GM19035 (cell line): ENCODE measurements around the gene ARTN.

ENCODE experiments used
- ATAC-seq: cut with Tn5 transposase; IDR thresholded peaks from one replicate; pipeline ENCODE4 v1.9.1; 2021; ENCODE audit not compliant: unreplicated experiment

The ARTN gene

GRCh38 chr1:43970502-43970901, 36.9 kb downstream of the ARTN start:
- ATAC-seq = no peak

GRCh38 chr1:43970911-43971310, 37.3 kb downstream of the ARTN start:
- ATAC-seq = no peak

GRCh38 chr1:43971336-43971980, 37.9 kb downstream of the ARTN start:
- no peak for ATAC-seq

GRCh38 chr1:43973981-43974442, 40.4 kb downstream of the ARTN start:
- ATAC-seq = no peak

- ATAC-seq = peak; percentile 71
Observed at GRCh38 chr1:43974443-43975248, 41.0 kb downstream of the ARTN start, which contains the start of gene ATP6V0B. Gene ATP6V0B, plus strand, starts transcription at chr1:43974960. Its CDS starts 81 bp downstream, at chr1:43975041.

- ATAC-seq = peak; percentile 1
Observed at GRCh38 chr1:43975249-43975961, 41.8 kb downstream of the ARTN start.

- ATAC-seq = no peak
Observed at GRCh38 chr1:43976045-43976444, 42.4 kb downstream of the ARTN start.

- no peak for ATAC-seq
Observed at GRCh38 chr1:43976890-43977289, 43.3 kb downstream of the ARTN start.

- ATAC-seq = no peak
Observed at GRCh38 chr1:43977376-43978263, 44.0 kb downstream of the ARTN start.

- ATAC-seq = no peak
Observed at GRCh38 chr1:43978264-43978550, 44.6 kb downstream of the ARTN start.

GRCh38 chr1:43978551-43979260, 45.1 kb downstream of the ARTN start, which contains the start of gene B4GALT2:
Gene B4GALT2, plus strand, starts transcription at chr1:43979210. Its CDS starts 1,951 bp downstream, at chr1:43981161.
- no peak for ATAC-seq

GRCh38 chr1:43979261-43979527, 45.6 kb downstream of the ARTN start:
- no peak for ATAC-seq

- ATAC-seq = no peak
Observed at GRCh38 chr1:43979528-43980254, 46.1 kb downstream of the ARTN start.

- no peak for ATAC-seq
Observed at GRCh38 chr1:43980255-43981134, 46.9 kb downstream of the ARTN start.

- ATAC-seq = no peak
Observed at GRCh38 chr1:43981135-43981491, 47.5 kb downstream of the ARTN start.

GRCh38 chr1:43981636-43982035, 48.0 kb downstream of the ARTN start:
- ATAC-seq = no peak

GRCh38 chr1:43982241-43982640, 48.6 kb downstream of the ARTN start:
- ATAC-seq = no peak

GRCh38 chr1:43982808-43983207, 49.2 kb downstream of the ARTN start:
- no peak for ATAC-seq
